ENCODE measurements around the gene TOPBP1.

TOPBP1 gene

GRCh38 chr3:133697960-133698359 is 36.2 kb upstream of the TOPBP1 start:
- H3K9me3 ChIP-seq (ENCODE audit: low read length): no peaks in the 10 kb centered on the region
- H4K20me1 ChIP-seq (ENCODE audit: insufficient read depth, low read length): no peaks in the 10 kb centered on the region
- H3K79me2 ChIP-seq (ENCODE audit: insufficient read depth, low read length): no peaks in the 10 kb centered on the region
- no peak overlapping the region for H2AFZ ChIP-seq (ENCODE audit: low read length)
- no peak overlapping the region for H3K9ac ChIP-seq (ENCODE audit: low read length)
- no peak overlapping the region for H3K4me3 ChIP-seq (ENCODE audit: low read depth, low read length, poor library complexity, severe bottlenecking)
- H3K27me3 ChIP-seq (ENCODE audit: insufficient read depth, low read length): 0 out of 2 replicates have a peak, but pooled peaks cover 9% of the 10 kb centered on the region
- H3K4me1 ChIP-seq (ENCODE audit: insufficient read depth, low read length, severe bottlenecking): no peaks in the 10 kb centered on the region
- H3K4me2 ChIP-seq (ENCODE audit: low read length): no peak overlapping the region
- H3K36me3 ChIP-seq (ENCODE audit: insufficient read depth, low read length): no peaks in the 10 kb centered on the region
- H3K9me2 ChIP-seq (ENCODE audit: low read depth, low read length): no peaks in the 10 kb centered on the region
- no peak overlapping the region for H3K27ac ChIP-seq (ENCODE audit: low read depth, low read length, poor library complexity, severe bottlenecking)
- no peaks in the 10 kb centered on the region for H3F3A ChIP-seq (ENCODE audit: insufficient read depth, low read length)
- TF ChIP-seq EZH2 (IDR thresholded peaks at IDR 0.05; ENCODE audit: borderline replicate concordance, low read length) (no peak), CTCF (IDR thresholded peaks at IDR 0.05; ENCODE audit: low read length) (no peak)

GRCh38 chr3:133695560-133696171 is 33.9 kb upstream of the TOPBP1 start:
- no peaks in the 10 kb centered on the region for H3K36me3 ChIP-seq (ENCODE audit: insufficient read depth, low read length)
- H4K20me1 ChIP-seq (ENCODE audit: insufficient read depth, low read length): no peaks in the 10 kb centered on the region
- 0 out of 2 replicates have a peak, but pooled peaks cover 9% of the 10 kb centered on the region for H3K27me3 ChIP-seq (ENCODE audit: insufficient read depth, low read length)
- no peak overlapping the region for H3K4me2 ChIP-seq (ENCODE audit: low read length)
- H3K27ac ChIP-seq (ENCODE audit: low read depth, low read length, poor library complexity, severe bottlenecking): no peak overlapping the region
- no peaks in the 10 kb centered on the region for H3F3A ChIP-seq (ENCODE audit: insufficient read depth, low read length)
- H3K4me1 ChIP-seq (ENCODE audit: insufficient read depth, low read length, severe bottlenecking): no peaks in the 10 kb centered on the region
- H3K9me3 ChIP-seq (ENCODE audit: low read length): no peaks in the 10 kb centered on the region
- no peak overlapping the region for H3K4me3 ChIP-seq (ENCODE audit: low read depth, low read length, poor library complexity, severe bottlenecking)
- H2AFZ ChIP-seq (ENCODE audit: low read length): no peak overlapping the region
- no peaks in the 10 kb centered on the region for H3K9me2 ChIP-seq (ENCODE audit: low read depth, low read length)
- no peak for TF ChIP-seq CTCF (IDR thresholded peaks at IDR 0.05; ENCODE audit: low read length)
- no peak for TF ChIP-seq EZH2 (IDR thresholded peaks at IDR 0.05; ENCODE audit: borderline replicate concordance, low read length)
- no peaks in the 10 kb centered on the region for H3K79me2 ChIP-seq (ENCODE audit: insufficient read depth, low read length)
- no peak overlapping the region for H3K9ac ChIP-seq (ENCODE audit: low read length)

GRCh38 chr3:133694288-133695268 is 32.8 kb upstream of the TOPBP1 start:
- Histone ChIP-seq H2AFZ (ENCODE audit: low read length) (no peak overlapping the region), H3K4me3 (ENCODE audit: low read depth, low read length, poor library complexity, severe bottlenecking) (no peak overlapping the region), H3K4me2 (ENCODE audit: low read length) (no peak overlapping the region), H3K79me2 (ENCODE audit: insufficient read depth, low read length) (no peaks in the 10 kb centered on the region), H4K20me1 (ENCODE audit: insufficient read depth, low read length) (no peaks in the 10 kb centered on the region), H3K27ac (ENCODE audit: low read depth, low read length, poor library complexity, severe bottlenecking) (no peak overlapping the region), H3K9me2 (ENCODE audit: low read depth, low read length) (no peaks in the 10 kb centered on the region), H3K36me3 (ENCODE audit: insufficient read depth, low read length) (no peaks in the 10 kb centered on the region), H3K4me1 (ENCODE audit: insufficient read depth, low read length, severe bottlenecking) (no peaks in the 10 kb centered on the region), H3F3A (ENCODE audit: insufficient read depth, low read length) (no peaks in the 10 kb centered on the region), H3K9ac (ENCODE audit: low read length) (no peak overlapping the region), H3K27me3 (ENCODE audit: insufficient read depth, low read length) (0 out of 2 replicates have a peak, but pooled peaks cover 6% of the 10 kb centered on the region), H3K9me3 (ENCODE audit: low read length) (no peaks in the 10 kb centered on the region)
- no peak for TF ChIP-seq EZH2 (IDR thresholded peaks at IDR 0.05; ENCODE audit: borderline replicate concordance, low read length)
- TF ChIP-seq CTCF (IDR thresholded peaks at IDR 0.05; ENCODE audit: low read length): no peak

Measured in OCI-LY1 (cell line).